ENCODE results near the gene SYPL1.

SYPL1 gene

GRCh38 chr7:106112118-106112971 is at the start of gene SYPL1:
Gene SYPL1 (minus strand): TSS chr7:106112312. CDS start chr7:106112208, 104 bp downstream.
- H3K36me3 ChIP-seq (ENCODE audit: control insufficient read depth in 2 of 2, insufficient read depth in 2 of 2, low read length in 2 of 2), result no peaks in the 10 kb centered on the region
- peak within 1 kb of the TSS; percentile 86 to 87 for H3K9ac ChIP-seq (ENCODE audit: low read length in 2 of 2)
- H3K4me1 ChIP-seq (ENCODE audit: control insufficient read depth, insufficient read depth, low read length), result peaks cover 17% of the 10 kb centered on the region
- peak within 1 kb of the TSS; percentile 90 for H3K27ac ChIP-seq (ENCODE audit: low read length)
- H3K4me3 ChIP-seq (ENCODE audit: low read length in 2 of 2), result peak within 1 kb of the TSS; percentile 89 to 90
- no peaks in the 10 kb centered on the region for H3K27me3 ChIP-seq (ENCODE audit: control insufficient read depth in 1 of 2, insufficient read depth in 2 of 2, low read length in 2 of 2)
- no peaks in the 10 kb centered on the region for H3K9me3 ChIP-seq (ENCODE audit: control insufficient read depth in 2 of 2, low read length in 2 of 2)

DNA sequence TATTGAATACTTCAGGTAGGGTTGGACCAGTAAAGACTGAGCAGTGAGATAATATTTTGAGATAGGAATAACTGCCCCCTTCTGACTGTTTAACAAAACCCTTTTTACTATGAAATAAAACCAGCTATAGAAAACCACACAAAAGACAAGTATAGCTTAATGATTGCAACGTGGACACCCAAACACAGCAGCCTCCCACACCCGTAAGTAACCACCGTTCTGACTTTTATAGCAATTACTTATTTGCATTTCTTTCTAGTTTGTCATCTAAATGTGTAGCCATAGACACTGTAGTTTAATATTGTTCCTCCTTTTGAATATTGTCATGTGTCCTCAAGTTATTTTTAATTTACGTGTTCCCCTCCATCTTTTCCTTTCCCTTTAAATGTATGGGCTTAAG is 42.9 kb upstream of the SYPL1 start:
- Histone ChIP-seq H3K36me3 (ENCODE audit: control insufficient read depth in 2 of 2, insufficient read depth in 2 of 2, low read length in 2 of 2) (no peaks in the 10 kb centered on the region), H3K9ac (ENCODE audit: low read length in 2 of 2) (no peak overlapping the region), H3K27me3 (ENCODE audit: control insufficient read depth in 1 of 2, insufficient read depth in 2 of 2, low read length in 2 of 2) (no peaks in the 10 kb centered on the region), H3K27ac (ENCODE audit: low read length) (no peak overlapping the region), H3K4me1 (ENCODE audit: control insufficient read depth, insufficient read depth, low read length) (peaks cover 13% of the 10 kb centered on the region), H3K4me3 (ENCODE audit: low read length in 2 of 2) (no peak overlapping the region), H3K9me3 (ENCODE audit: control insufficient read depth in 2 of 2, low read length in 2 of 2) (no peaks in the 10 kb centered on the region)

GRCh38 chr7:106153891-106154449 is 41.9 kb upstream of the SYPL1 start:
- no peak overlapping the region for H3K27ac ChIP-seq (ENCODE audit: low read length)
- H3K4me3 ChIP-seq (ENCODE audit: low read length in 2 of 2), result no peak overlapping the region
- no peaks in the 10 kb centered on the region for H3K36me3 ChIP-seq (ENCODE audit: control insufficient read depth in 2 of 2, insufficient read depth in 2 of 2, low read length in 2 of 2)
- H3K27me3 ChIP-seq (ENCODE audit: control insufficient read depth in 1 of 2, insufficient read depth in 2 of 2, low read length in 2 of 2), result no peaks in the 10 kb centered on the region
- no peaks in the 10 kb centered on the region for H3K9me3 ChIP-seq (ENCODE audit: control insufficient read depth in 2 of 2, low read length in 2 of 2)
- no peak overlapping the region for H3K9ac ChIP-seq (ENCODE audit: low read length in 2 of 2)
- peaks cover 13% of the 10 kb centered on the region for H3K4me1 ChIP-seq (ENCODE audit: control insufficient read depth, insufficient read depth, low read length)

- no peak overlapping the region for H3K4me3 ChIP-seq (ENCODE audit: low read length in 2 of 2)
- H3K27me3 ChIP-seq (ENCODE audit: control insufficient read depth in 1 of 2, insufficient read depth in 2 of 2, low read length in 2 of 2), result no peaks in the 10 kb centered on the region
- no peak overlapping the region for H3K27ac ChIP-seq (ENCODE audit: low read length)
- H3K9ac ChIP-seq (ENCODE audit: low read length in 2 of 2), result peak overlapping the region in 1 of 2 donors; percentile 47
- H3K4me1 ChIP-seq (ENCODE audit: control insufficient read depth, insufficient read depth, low read length), result peaks cover 13% of the 10 kb centered on the region
- no peaks in the 10 kb centered on the region for H3K9me3 ChIP-seq (ENCODE audit: control insufficient read depth in 2 of 2, low read length in 2 of 2)
- no peaks in the 10 kb centered on the region for H3K36me3 ChIP-seq (ENCODE audit: control insufficient read depth in 2 of 2, insufficient read depth in 2 of 2, low read length in 2 of 2)
These were observed 40.2 kb upstream of the SYPL1 start for GRCh38 chr7:106152313-106152665.

- no peak overlapping the region for H3K4me3 ChIP-seq (ENCODE audit: low read length in 2 of 2)
- peaks cover 13% of the 10 kb centered on the region for H3K4me1 ChIP-seq (ENCODE audit: control insufficient read depth, insufficient read depth, low read length)
- H3K9ac ChIP-seq (ENCODE audit: low read length in 2 of 2), result no peak overlapping the region
- H3K27me3 ChIP-seq (ENCODE audit: control insufficient read depth in 1 of 2, insufficient read depth in 2 of 2, low read length in 2 of 2), result no peaks in the 10 kb centered on the region
- H3K9me3 ChIP-seq (ENCODE audit: control insufficient read depth in 2 of 2, low read length in 2 of 2), result no peaks in the 10 kb centered on the region
- no peaks in the 10 kb centered on the region for H3K36me3 ChIP-seq (ENCODE audit: control insufficient read depth in 2 of 2, insufficient read depth in 2 of 2, low read length in 2 of 2)
- H3K27ac ChIP-seq (ENCODE audit: low read length), result no peak overlapping the region
These were observed 39.6 kb upstream of the SYPL1 start for GRCh38 chr7:106151459-106152312.

DNA sequence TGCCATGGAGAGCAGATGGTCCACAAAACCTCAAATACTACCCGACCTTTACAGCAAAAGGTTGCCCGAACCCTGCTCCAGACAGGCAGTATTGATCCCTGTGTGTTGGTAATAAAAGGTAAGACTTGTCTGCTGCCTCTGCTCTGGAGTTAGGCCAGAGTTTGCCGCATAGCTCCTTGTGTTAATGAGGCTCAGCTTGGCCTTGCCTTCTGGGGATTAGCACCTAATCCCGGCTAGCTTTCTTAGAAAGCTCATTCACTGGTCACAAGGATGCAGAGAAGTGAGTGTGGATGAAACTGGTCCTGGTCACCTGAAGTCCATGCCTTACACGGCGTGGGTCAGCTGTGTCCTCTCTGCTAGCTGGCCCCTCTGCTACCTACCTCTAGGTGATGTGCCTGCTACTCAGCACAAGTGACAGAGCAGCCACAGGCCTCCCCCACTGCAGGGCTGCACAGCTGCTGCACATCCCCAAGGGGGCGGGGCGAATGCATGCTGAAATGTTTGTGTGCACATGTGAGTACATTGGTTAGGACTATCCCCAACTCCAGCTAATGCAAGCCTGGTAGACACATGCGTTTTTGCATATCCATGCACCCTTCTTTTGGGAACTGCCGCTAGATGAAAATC is 31.7 kb upstream of the SYPL1 start:
- Histone ChIP-seq H3K4me1 (ENCODE audit: control insufficient read depth, insufficient read depth, low read length) (peaks cover 20% of the 10 kb centered on the region), H3K9ac (ENCODE audit: low read length in 2 of 2) (no peak overlapping the region), H3K36me3 (ENCODE audit: control insufficient read depth in 2 of 2, insufficient read depth in 2 of 2, low read length in 2 of 2) (no peaks in the 10 kb centered on the region)

GRCh38 chr7:106142136-106142535 is 30.0 kb upstream of the SYPL1 start:
- Histone ChIP-seq H3K9ac (ENCODE audit: low read length in 2 of 2) (no peak overlapping the region), H3K36me3 (ENCODE audit: control insufficient read depth in 2 of 2, insufficient read depth in 2 of 2, low read length in 2 of 2) (no peaks in the 10 kb centered on the region), H3K27ac (ENCODE audit: low read length) (no peak overlapping the region), H3K4me3 (ENCODE audit: low read length in 2 of 2) (no peak overlapping the region), H3K4me1 (ENCODE audit: control insufficient read depth, insufficient read depth, low read length) (peaks cover 22% of the 10 kb centered on the region), H3K27me3 (ENCODE audit: control insufficient read depth in 1 of 2, insufficient read depth in 2 of 2, low read length in 2 of 2) (no peaks in the 10 kb centered on the region), H3K9me3 (ENCODE audit: control insufficient read depth in 2 of 2, low read length in 2 of 2) (no peaks in the 10 kb centered on the region)

More for the DNA sequence above, 31.7 kb upstream of the SYPL1 start:
- Histone ChIP-seq H3K27ac (ENCODE audit: low read length) (no peak overlapping the region), H3K4me3 (ENCODE audit: low read length in 2 of 2) (no peak overlapping the region), H3K9me3 (ENCODE audit: control insufficient read depth in 2 of 2, low read length in 2 of 2) (no peaks in the 10 kb centered on the region), H3K27me3 (ENCODE audit: control insufficient read depth in 1 of 2, insufficient read depth in 2 of 2, low read length in 2 of 2) (no peaks in the 10 kb centered on the region)

- no peak overlapping the region for H3K9ac ChIP-seq (ENCODE audit: low read length in 2 of 2)
- H3K4me1 ChIP-seq (ENCODE audit: control insufficient read depth, insufficient read depth, low read length), result peaks cover 22% of the 10 kb centered on the region
- H3K4me3 ChIP-seq (ENCODE audit: low read length in 2 of 2), result no peak overlapping the region
- peak overlapping the region; percentile 50 for H3K27ac ChIP-seq (ENCODE audit: low read length)
- no peaks in the 10 kb centered on the region for H3K27me3 ChIP-seq (ENCODE audit: control insufficient read depth in 1 of 2, insufficient read depth in 2 of 2, low read length in 2 of 2)
- H3K9me3 ChIP-seq (ENCODE audit: control insufficient read depth in 2 of 2, low read length in 2 of 2), result no peaks in the 10 kb centered on the region
- H3K36me3 ChIP-seq (ENCODE audit: control insufficient read depth in 2 of 2, insufficient read depth in 2 of 2, low read length in 2 of 2), result no peaks in the 10 kb centered on the region
These were observed 28.5 kb upstream of the SYPL1 start for GRCh38 chr7:106140406-106141173.

DNA sequence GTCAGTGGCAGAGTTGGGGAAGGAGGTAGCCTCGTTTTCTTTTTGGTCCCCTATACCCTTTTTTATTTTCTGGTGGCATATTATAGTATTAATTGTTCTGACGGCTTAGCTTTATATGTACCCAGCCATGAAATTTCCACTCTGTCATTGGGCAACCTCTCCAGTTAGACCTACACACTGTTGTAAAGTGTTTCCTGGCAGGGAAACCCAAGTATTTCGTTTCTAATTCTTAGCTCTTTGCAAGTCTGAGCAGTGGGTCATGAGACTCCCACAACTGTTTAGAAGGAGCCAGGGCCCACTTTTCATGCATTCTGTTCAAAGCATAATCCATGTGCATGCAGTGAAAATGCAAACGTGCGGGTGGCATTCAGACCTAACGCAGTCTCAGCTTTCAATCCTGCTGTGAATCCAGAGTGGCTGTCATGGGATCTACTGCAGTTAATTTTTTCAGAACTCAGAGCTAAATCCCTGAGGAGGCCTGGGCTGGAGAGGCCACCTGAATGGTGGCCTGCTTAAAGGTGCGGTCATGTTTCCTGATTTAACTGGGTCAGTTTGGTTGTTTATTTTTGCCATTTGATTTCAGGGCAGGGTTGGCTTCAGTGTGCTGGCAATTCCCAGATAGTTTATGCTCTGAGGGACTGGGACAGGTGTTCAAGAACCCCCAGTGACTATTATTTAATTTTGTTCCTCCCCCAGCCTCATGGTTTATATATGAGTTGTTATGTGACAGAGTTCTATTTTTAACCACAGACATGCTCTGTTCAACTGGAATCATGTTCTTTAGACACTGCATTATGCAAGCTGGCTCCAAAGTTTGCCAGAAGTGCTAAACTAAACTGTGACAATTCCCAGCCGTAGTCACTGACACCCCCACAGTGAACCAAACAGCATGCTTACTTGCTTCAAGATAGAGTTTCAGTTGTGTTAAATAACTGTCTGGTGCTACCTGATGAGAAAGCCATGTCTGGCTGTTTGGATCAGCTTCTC is 27.4 kb upstream of the SYPL1 start:
- Histone ChIP-seq H3K27me3 (ENCODE audit: control insufficient read depth in 1 of 2, insufficient read depth in 2 of 2, low read length in 2 of 2) (no peaks in the 10 kb centered on the region), H3K36me3 (ENCODE audit: control insufficient read depth in 2 of 2, insufficient read depth in 2 of 2, low read length in 2 of 2) (no peaks in the 10 kb centered on the region), H3K27ac (ENCODE audit: low read length) (peak overlapping the region; percentile 50), H3K4me3 (ENCODE audit: low read length in 2 of 2) (peak overlapping the region in 1 of 2 donors; percentile 15), H3K4me1 (ENCODE audit: control insufficient read depth, insufficient read depth, low read length) (peaks cover 22% of the 10 kb centered on the region), H3K9ac (ENCODE audit: low read length in 2 of 2) (no peak overlapping the region), H3K9me3 (ENCODE audit: control insufficient read depth in 2 of 2, low read length in 2 of 2) (no peaks in the 10 kb centered on the region)

Data from stomach smooth muscle (tissue), 2 donors.